ENCODE data around the gene SLC16A13. TPM values are rescaled to one million over a fixed set of nuclear protein-coding genes. Genes with fewer than 3 reads are reported as not detected.
"Not testable (repeated sequence)": the region's sequence is repeated elsewhere in the genome, so short reads cannot be mapped to it uniquely, and the experiment has no call there.

SLC16A13 gene
- total RNA-seq, 2 donors from 2014 or later, result 0.70 to 0.71 TPM

DNA sequence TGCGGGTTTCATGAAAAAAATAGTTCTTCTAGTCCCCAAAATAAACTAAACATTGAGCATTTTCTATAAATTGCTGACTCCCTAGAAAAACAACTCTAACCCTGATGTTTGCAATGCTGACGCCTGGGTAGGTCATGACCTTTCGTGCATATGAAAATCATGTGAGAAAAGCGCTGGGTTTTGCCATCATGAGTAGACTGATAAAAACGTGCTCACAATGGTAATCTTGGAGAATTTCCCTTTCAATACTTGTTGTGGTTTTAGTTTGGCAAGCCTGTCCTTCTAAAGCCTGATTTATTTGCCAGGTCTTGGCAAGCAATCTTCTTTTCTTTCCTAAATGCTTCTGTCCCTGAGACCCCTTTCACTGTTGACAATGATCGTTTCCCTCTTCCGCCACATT, 48.3 kb downstream of the SLC16A13 start:
- no peaks in the 10 kb centered on the region for H3K27me3 ChIP-seq
- H3K4me1 ChIP-seq, result no peaks in the 10 kb centered on the region
- DNase-seq (ENCODE audit: low spot score), result no peak
- no peaks in the 10 kb centered on the region for H3K9me3 ChIP-seq
- no peaks in the 10 kb centered on the region for H3K36me3 ChIP-seq
- TF ChIP-seq CTCF (IDR thresholded peaks at IDR 0.05), result no peak
- no peak overlapping the region for H3K4me3 ChIP-seq
- no peak overlapping the region for H3K27ac ChIP-seq

GRCh38 chr17:7088442-7088841, 52.6 kb downstream of the SLC16A13 start:
- not testable (repeated sequence) for DNase-seq (ENCODE audit: low spot score); H3K36me3 ChIP-seq; H3K27me3 ChIP-seq; H3K4me1 ChIP-seq; H3K27ac ChIP-seq; H3K9me3 ChIP-seq; H3K4me3 ChIP-seq

GRCh38 chr17:7089570-7089969, 53.8 kb downstream of the SLC16A13 start:
- H3K27me3 ChIP-seq; H3K4me1 ChIP-seq; DNase-seq (ENCODE audit: low spot score); H3K27ac ChIP-seq; H3K36me3 ChIP-seq; H3K9me3 ChIP-seq; H3K4me3 ChIP-seq: not testable (repeated sequence)

MicroRNA genes within 50 kb of the gene (microRNA counts, 767-probe panel; counts per million panel counts)
- microRNA hsa-miR-195-5p (3,472 to 7,515 counts per million in 2 donors), microRNA hsa-miR-497-5p (2,705 to 5,350 counts per million in 2 donors)

Other genes with a start within 250 kb of the SLC16A13 start
- gene TEKT1, start 204.3 kb upstream of the SLC16A13 start, total RNA-seq, result not detected
- gene ALOX12, start 40.0 kb upstream of the SLC16A13 start, total RNA-seq, result under 1 TPM in 1 of 2 donors, not detected in 1; 0.47 TPM
- 100 to 1,000 TPM; 231 to 334 TPM for gene RNASEK, start 23.4 kb upstream of the SLC16A13 start, total RNA-seq
- 1 to 10 TPM; 6.1 to 9.2 TPM for gene BCL6B, start 13.0 kb upstream of the SLC16A13 start, total RNA-seq
- 1 to 10 TPM; 1.9 to 3.4 TPM for gene SLC16A11, start 8.1 kb downstream of the SLC16A13 start, total RNA-seq
- 1 to 10 TPM; 1.4 to 3.6 TPM for gene CLEC10A, start 44.2 kb downstream of the SLC16A13 start, total RNA-seq
- gene ASGR2, start 78.8 kb downstream of the SLC16A13 start, total RNA-seq, result under 1 TPM in 1 of 2 donors, not detected in 1; 0.33 TPM
- gene ASGR1, start 143.4 kb downstream of the SLC16A13 start, total RNA-seq, result 1 to 10 TPM in 1 of 2 donors, not detected in 1; 1.6 TPM
- gene DLG4, start 183.8 kb downstream of the SLC16A13 start, total RNA-seq, result 10 to 100 TPM; 15.1 to 33.4 TPM
- 100 to 1,000 TPM; 695 to 758 TPM for gene ACADVL, start 183.9 kb downstream of the SLC16A13 start, total RNA-seq
- 10 to 100 TPM; 18.1 to 19.9 TPM for gene DVL2, start 198.5 kb downstream of the SLC16A13 start, total RNA-seq
- 10 to 100 TPM in 1 of 2 donors, 1 to 10 TPM in 1; 10.0 to 22.4 TPM for gene PHF23, start 203.4 kb downstream of the SLC16A13 start, total RNA-seq
- gene GABARAP, start 206.4 kb downstream of the SLC16A13 start, total RNA-seq, result 100 to 1,000 TPM; 226 to 469 TPM
- 10 to 100 TPM; 55.0 to 77.2 TPM for gene CTDNEP1, start 215.7 kb downstream of the SLC16A13 start, total RNA-seq
- 10 to 100 TPM; 28.1 to 70.7 TPM for gene ELP5, start 216.2 kb downstream of the SLC16A13 start, total RNA-seq
- gene CLDN7, start 226.5 kb downstream of the SLC16A13 start, total RNA-seq, result 1 to 10 TPM in 1 of 2 donors, not detected in 1; 2.3 TPM
- 100 to 1,000 TPM in 1 of 2 donors, 10 to 100 TPM in 1; 70.3 to 151 TPM for gene SLC2A4, start 245.7 kb downstream of the SLC16A13 start, total RNA-seq